IPS DF 6.9 (cell line): ENCODE results near the gene UBR4.

Experiments used
- DNase-seq: peaks from one replicate; pipeline ENCODE4 v3.0.0-alpha.2; 2013; ENCODE audit warnings: low read depth, low spot score
- H3K27ac ChIP-seq: one replicate; pipeline ENCODE4 v1.5.1; 2013; ENCODE audit warnings: low read length, control low read depth
- H3K27me3 ChIP-seq: 2 replicates; pipeline ENCODE4 v1.6.1; 2013; ENCODE audit warnings: mild to moderate bottlenecking, low read length; ENCODE audit not compliant: control insufficient read depth, insufficient read depth
- H3K36me3 ChIP-seq: 2 replicates; pipeline ENCODE4 v1.6.1; 2013; ENCODE audit warnings: low read length; ENCODE audit not compliant: control insufficient read depth, insufficient read depth
- H3K4me1 ChIP-seq: 2 replicates; pipeline ENCODE4 v1.6.1; 2013; ENCODE audit warnings: low read length; ENCODE audit not compliant: control insufficient read depth, insufficient read depth
- H3K4me3 ChIP-seq: 2 replicates; pipeline ENCODE4 v1.5.1; 2013; ENCODE audit warnings: mild to moderate bottlenecking, low read length
- H3K9me3 ChIP-seq: 2 replicates; pipeline ENCODE4 v1.6.1; 2013; ENCODE audit warnings: low read length, inconsistent platforms; ENCODE audit not compliant: control insufficient read depth, insufficient read depth
- WGBS: extraction: QIAGEN DNeasy Blood & Tissue Kit; methylation state at CpG from one replicate; pipeline ENCODE4 v1.1.7; 2013; ENCODE audit warnings: mixed read lengths, missing lambda C conversion rate; ENCODE audit not compliant: insufficient read length, insufficient coverage; 5-methylcytosine and 5-hydroxymethylcytosine counted together

UBR4 gene

GRCh38 chr1:19081218-19081893, 128.7 kb downstream of the UBR4 start:
- Histone ChIP-seq H3K27me3 (no peaks in the 10 kb centered on the region), H3K27ac (no peak overlapping the region), H3K9me3 (no peaks in the 10 kb centered on the region), H3K4me1 (no peaks in the 10 kb centered on the region), H3K36me3 (peaks cover 66% of the 10 kb centered on the region), H3K4me3 (no peak overlapping the region)
- WGBS: no CpG with 5 or more reads among the region's 21 CpGs
- DNase-seq: no peak

- Histone ChIP-seq H3K4me1 (no peaks in the 10 kb centered on the region), H3K4me3 (no peak overlapping the region), H3K36me3 (peaks cover 64% of the 10 kb centered on the region), H3K27ac (no peak overlapping the region), H3K9me3 (no peaks in the 10 kb centered on the region), H3K27me3 (no peaks in the 10 kb centered on the region)
- no CpG with 5 or more reads among the region's 3 CpGs for WGBS
- no peak for DNase-seq
Observed at GRCh38 chr1:19080721-19081120, 129.3 kb downstream of the UBR4 start.

GRCh38 chr1:19079541-19080472, 130.3 kb downstream of the UBR4 start:
- Histone ChIP-seq H3K27me3 (no peaks in the 10 kb centered on the region), H3K27ac (no peak overlapping the region), H3K4me1 (no peaks in the 10 kb centered on the region), H3K4me3 (no peak overlapping the region), H3K36me3 (peaks cover 69% of the 10 kb centered on the region), H3K9me3 (no peaks in the 10 kb centered on the region)
- WGBS: no CpG with 5 or more reads among the region's 16 CpGs
- no peak for DNase-seq

DNA sequence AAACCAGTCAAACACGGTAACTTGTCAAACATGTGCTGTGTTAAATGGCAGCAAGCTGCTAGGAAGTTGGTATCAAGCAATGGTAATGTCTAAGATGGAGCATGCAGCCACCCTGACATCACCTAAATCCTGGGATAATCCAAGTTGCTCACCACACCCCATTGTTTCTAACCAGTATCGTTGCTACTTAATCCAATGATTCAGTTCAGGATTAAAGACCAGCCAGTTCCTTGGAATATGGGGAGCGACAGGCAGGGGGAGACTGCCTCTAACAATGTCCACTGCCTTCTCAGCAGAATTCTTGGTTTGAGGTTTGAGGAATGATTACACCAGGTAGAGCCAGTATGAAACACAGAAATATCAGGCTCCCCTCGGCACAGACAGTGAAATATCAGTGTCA, 131.5 kb downstream of the UBR4 start:
- H3K4me3 ChIP-seq: no peak overlapping the region
- H3K36me3 ChIP-seq: peaks cover 68% of the 10 kb centered on the region
- no peaks in the 10 kb centered on the region for H3K9me3 ChIP-seq
- no CpG with 5 or more reads among the region's 4 CpGs for WGBS
- H3K4me1 ChIP-seq: no peaks in the 10 kb centered on the region
- no peak for DNase-seq
- H3K27ac ChIP-seq: no peak overlapping the region
- no peaks in the 10 kb centered on the region for H3K27me3 ChIP-seq

DNA sequence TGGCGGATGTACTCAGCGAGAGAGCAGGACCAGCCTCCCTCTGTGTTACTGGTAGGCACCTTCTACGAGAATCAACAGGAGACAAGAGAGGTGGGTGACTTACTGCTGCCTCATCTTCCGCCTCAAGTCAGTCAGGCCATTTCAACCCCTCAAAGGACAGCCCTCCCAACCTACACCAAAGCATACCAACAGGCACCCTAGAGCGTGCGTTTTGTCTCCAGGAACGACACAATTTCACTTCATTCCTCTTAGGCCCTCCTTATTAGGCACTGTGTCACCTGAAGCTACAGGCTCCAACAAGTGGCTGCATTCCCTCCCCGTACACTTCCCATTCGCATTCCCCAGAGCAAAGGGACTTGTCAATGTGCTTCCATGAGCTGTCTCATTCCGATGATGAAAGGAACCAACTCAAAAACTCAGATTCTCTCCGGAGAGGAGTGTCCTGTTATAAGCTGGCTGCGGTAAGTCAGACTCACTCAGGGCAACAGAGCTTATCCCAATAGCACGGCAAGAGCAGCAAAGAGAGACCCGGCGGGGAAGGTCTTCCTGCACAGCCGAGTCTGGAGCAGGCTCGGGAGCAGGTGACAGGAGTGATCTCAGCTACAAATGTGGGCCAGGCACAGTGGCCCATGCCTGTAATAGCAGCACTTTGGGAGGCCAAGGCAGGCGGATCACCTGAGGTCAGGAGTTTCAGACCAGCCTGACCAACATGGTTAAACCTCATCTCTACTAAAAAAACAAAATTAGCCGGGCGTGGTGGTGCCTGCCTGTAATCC, 133.0 kb downstream of the UBR4 start:
- peaks cover 66% of the 10 kb centered on the region for H3K36me3 ChIP-seq
- no peaks in the 10 kb centered on the region for H3K27me3 ChIP-seq
- no peak overlapping the region for H3K27ac ChIP-seq
- no peak for DNase-seq
- no peaks in the 10 kb centered on the region for H3K9me3 ChIP-seq
- no peaks in the 10 kb centered on the region for H3K4me1 ChIP-seq
- no peak overlapping the region for H3K4me3 ChIP-seq
- no CpG with 5 or more reads among the region's 20 CpGs for WGBS

DNA sequence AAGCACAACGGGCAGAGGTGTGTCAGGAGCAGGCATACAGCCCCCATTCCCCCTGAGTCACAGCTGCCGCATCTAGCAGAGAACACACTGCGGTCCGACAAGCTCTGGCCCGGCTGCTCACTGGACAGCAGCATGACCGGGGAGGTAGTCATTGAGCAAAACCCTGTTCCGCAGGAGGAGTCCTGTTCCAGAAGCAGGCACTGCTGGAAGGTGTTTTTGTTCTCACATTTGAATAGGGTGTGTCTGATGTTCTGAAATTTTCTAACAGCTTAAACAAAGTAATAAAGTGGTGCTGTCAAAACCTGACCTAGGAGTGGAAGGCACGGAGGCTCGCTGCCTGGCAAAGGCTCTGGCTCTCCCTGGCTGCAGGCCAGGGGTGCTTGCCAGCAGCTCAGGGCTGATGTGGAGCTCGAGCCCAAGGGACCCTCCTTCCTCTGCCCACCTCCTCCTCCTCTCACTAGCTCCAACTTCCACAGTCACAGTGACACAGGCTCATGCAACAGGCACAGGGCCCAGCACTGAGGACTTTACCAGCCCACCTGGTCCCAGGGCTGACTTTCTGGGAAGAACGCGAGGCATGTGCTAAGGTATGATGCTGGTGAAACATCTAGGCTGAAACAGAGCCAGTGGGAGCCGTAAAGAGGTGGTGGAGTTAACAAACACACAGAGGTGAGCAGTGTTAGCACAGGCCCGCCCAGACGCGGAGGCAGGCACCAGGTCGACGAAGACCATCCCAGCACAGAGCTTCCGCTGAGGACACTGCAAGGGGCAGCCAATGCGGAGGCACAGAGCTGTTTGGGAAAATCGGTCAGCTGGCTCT, 135.0 kb downstream of the UBR4 start:
- peaks cover 54% of the 10 kb centered on the region for H3K36me3 ChIP-seq

DNA sequence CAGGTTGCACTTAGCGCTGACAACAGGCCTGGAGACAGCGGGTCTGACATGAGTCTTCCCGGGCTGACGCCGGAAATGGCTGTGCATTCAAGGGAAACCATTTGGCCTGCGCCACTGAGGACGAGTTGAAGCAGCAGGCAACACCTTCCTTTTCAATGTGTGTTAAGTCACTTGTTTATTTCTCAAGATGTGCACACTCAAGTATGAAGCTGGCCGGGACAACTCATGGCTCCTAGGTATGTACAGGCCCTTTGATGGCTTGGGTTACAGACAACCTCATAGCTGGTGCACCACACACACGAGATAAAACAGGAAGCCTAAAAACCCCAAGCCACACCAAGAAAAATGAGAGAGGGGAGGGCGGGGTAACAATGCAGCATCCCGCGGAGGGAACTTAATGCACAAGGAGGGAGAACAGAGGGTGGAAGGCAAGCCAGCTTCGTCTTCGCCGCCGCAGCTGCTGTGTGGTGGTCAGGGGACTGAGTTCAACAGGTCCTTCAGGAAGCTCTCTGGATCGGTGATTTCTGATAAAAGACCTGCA, 135.6 kb downstream of the UBR4 start:
- H3K9me3 ChIP-seq: no peaks in the 10 kb centered on the region
- DNase-seq: no peak
- no peak overlapping the region for H3K4me3 ChIP-seq
- H3K27ac ChIP-seq: no peak overlapping the region
- 0 out of 2 replicates have a peak, but pooled peaks cover 3% of the 10 kb centered on the region for H3K4me1 ChIP-seq
- H3K27me3 ChIP-seq: no peaks in the 10 kb centered on the region
- H3K36me3 ChIP-seq: peaks cover 49% of the 10 kb centered on the region
- WGBS: no CpG with 5 or more reads among the region's 17 CpGs

More for the DNA sequence above, 135.0 kb downstream of the UBR4 start:
- H3K4me3 ChIP-seq: no peak overlapping the region
- WGBS: no CpG with 5 or more reads among the region's 21 CpGs
- H3K4me1 ChIP-seq: 0 out of 2 replicates have a peak, but pooled peaks cover 3% of the 10 kb centered on the region
- H3K9me3 ChIP-seq: no peaks in the 10 kb centered on the region
- DNase-seq: no peak
- no peak overlapping the region for H3K27ac ChIP-seq
- no peaks in the 10 kb centered on the region for H3K27me3 ChIP-seq

DNA sequence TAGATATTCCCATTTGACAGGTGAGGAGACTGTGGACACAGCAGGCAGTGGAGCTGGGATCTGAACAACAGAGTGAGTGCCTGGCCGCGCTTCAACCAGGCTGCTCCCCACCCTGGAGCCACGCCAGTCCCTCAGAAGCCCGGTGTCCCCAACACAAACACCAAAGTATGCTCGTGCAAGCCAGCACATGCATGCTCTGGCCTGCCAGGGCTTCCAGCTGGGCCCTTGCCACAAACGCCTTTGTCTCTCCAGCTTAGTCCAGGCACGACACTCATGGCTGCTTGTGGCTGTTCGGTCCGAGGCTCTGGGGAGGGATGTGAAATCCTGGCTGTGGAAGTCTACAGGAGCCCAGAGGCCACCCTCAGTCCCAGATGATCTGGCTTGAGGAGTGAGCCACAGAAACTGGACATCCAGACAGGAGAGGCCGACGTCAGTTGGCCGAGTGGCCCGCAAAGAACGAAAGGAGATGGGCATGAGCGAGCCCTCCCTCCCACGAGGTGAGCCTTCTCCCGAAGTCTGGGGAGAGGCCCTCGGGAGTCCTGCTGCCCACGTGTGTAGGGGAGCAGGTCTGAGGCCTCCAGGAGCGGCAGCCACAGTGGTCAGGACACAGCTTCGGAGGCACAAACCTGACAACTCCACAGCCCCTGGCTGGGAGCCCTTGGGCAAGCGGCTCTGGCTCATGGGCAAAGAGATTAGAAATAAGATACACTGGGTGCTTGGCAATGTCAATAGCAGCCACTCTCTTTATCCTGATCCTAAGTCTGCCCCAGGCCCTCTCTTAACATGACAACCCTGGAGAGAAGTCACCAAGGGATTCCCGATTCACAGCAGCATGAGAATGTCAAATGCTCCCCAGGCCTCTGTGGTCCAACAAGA, 136.5 kb downstream of the UBR4 start:
- no CpG with 5 or more reads among the region's 23 CpGs for WGBS

More for the DNA sequence above, 136.5 kb downstream of the UBR4 start:
- H3K27ac ChIP-seq: no peak overlapping the region
- no peaks in the 10 kb centered on the region for H3K27me3 ChIP-seq
- H3K4me3 ChIP-seq: no peak overlapping the region
- peaks cover 47% of the 10 kb centered on the region for H3K36me3 ChIP-seq
- 0 out of 2 replicates have a peak, but pooled peaks cover 3% of the 10 kb centered on the region for H3K4me1 ChIP-seq
- no peak for DNase-seq
- no peaks in the 10 kb centered on the region for H3K9me3 ChIP-seq
